ENCODE data around the gene RNF180.

RNF180 gene

GRCh38 chr5:64165500-64166200 lies at the start of gene RNF180:
Gene RNF180, plus strand, starts transcription at chr5:64165843. Its CDS starts 34,965 bp downstream, at chr5:64200808.
- no peak for DNase-seq

- DNase-seq: no peak
Observed at GRCh38 chr5:64125521-64125920, 40.1 kb upstream of the RNF180 start.

GRCh38 chr5:64126202-64126741 lies 39.4 kb upstream of the RNF180 start:
- DNase-seq: no peak

- no peak for DNase-seq
Observed at GRCh38 chr5:64140018-64140417, 25.6 kb upstream of the RNF180 start.

- DNase-seq: peak; percentile 23
Observed at GRCh38 chr5:64144425-64145215, 21.0 kb upstream of the RNF180 start.

- DNase-seq: no peak
Observed at GRCh38 chr5:64145216-64145895, 20.3 kb upstream of the RNF180 start.

- DNase-seq: no peak
Observed at GRCh38 chr5:64147379-64147778, 18.3 kb upstream of the RNF180 start.

GRCh38 chr5:64147849-64148441 lies 17.7 kb upstream of the RNF180 start:
- DNase-seq: peak; percentile 67

GRCh38 chr5:64149268-64149667 lies 16.4 kb upstream of the RNF180 start:
- DNase-seq: no peak

GRCh38 chr5:64149857-64150521 lies 15.7 kb upstream of the RNF180 start:
- DNase-seq: no peak

- DNase-seq: no peak
Observed at GRCh38 chr5:64156261-64156660, 9.4 kb upstream of the RNF180 start.

- no peak for DNase-seq
Observed at GRCh38 chr5:64158827-64159226, 6.8 kb upstream of the RNF180 start.

GRCh38 chr5:64160201-64160600 lies 5.4 kb upstream of the RNF180 start:
- DNase-seq: no peak

- no peak for DNase-seq
Observed at GRCh38 chr5:64161420-64161819, 4.2 kb upstream of the RNF180 start.

- no peak for DNase-seq
Observed at GRCh38 chr5:64163135-64163534, 2.5 kb upstream of the RNF180 start.

GRCh38 chr5:64163746-64164145 lies 1.9 kb upstream of the RNF180 start:
- DNase-seq: no peak

- DNase-seq: no peak
Observed at GRCh38 chr5:64164166-64164565, 1.5 kb upstream of the RNF180 start.

GRCh38 chr5:64165160-64165499 lies 513 bp upstream of the RNF180 start:
- DNase-seq: no peak

- DNase-seq: no peak
Observed at GRCh38 chr5:64166201-64166959, 737 bp downstream of the RNF180 start.

- no peak for DNase-seq
Observed at GRCh38 chr5:64176301-64176700, 10.7 kb downstream of the RNF180 start.

- peak; percentile 10 for DNase-seq
Observed at GRCh38 chr5:64180661-64181343, 15.2 kb downstream of the RNF180 start.

All from OCI-M1 (cell line).